ENCODE results near the gene ZNF84.

- no peak for TF ChIP-seq CTCF (IDR thresholded peaks at IDR 0.05)
- no peak for TF ChIP-seq POLR2A (IDR thresholded peaks at IDR 0.05)
- TF ChIP-seq POLR2AphosphoS5 (IDR thresholded peaks at IDR 0.05), result no peak
These were observed 905 bp downstream of the ZNF84 start for GRCh38 chr12:133038118-133038709.
